HG03108 (cell line): Measurements from ENCODE around the gene LRP1.

ENCODE experiments used
- ATAC-seq: cut with Tn5 transposase; IDR thresholded peaks from one replicate; pipeline ENCODE4 v1.9.1; 2021; ENCODE audit warnings: moderate library complexity; ENCODE audit not compliant: unreplicated experiment

LRP1 gene

GRCh38 chr12:57232156-57232756, 104.0 kb downstream of the LRP1 start:
- ATAC-seq, result no peak

GRCh38 chr12:57233357-57234232, 105.3 kb downstream of the LRP1 start:
- no peak for ATAC-seq

- no peak for ATAC-seq
These were observed 105.9 kb downstream of the LRP1 start for GRCh38 chr12:57234233-57234570.

GRCh38 chr12:57234571-57235016, 106.3 kb downstream of the LRP1 start:
- ATAC-seq, result no peak

GRCh38 chr12:57235017-57235727, 106.9 kb downstream of the LRP1 start:
- ATAC-seq, result no peak

GRCh38 chr12:57235728-57236131, 107.4 kb downstream of the LRP1 start:
- no peak for ATAC-seq

GRCh38 chr12:57236201-57236924, 108.1 kb downstream of the LRP1 start:
- no peak for ATAC-seq

GRCh38 chr12:57236925-57237595, 108.8 kb downstream of the LRP1 start:
- no peak for ATAC-seq

GRCh38 chr12:57237596-57237931, 109.3 kb downstream of the LRP1 start:
- no peak for ATAC-seq

- no peak for ATAC-seq
These were observed 109.9 kb downstream of the LRP1 start for GRCh38 chr12:57237932-57238853.

- peak; percentile 43 for ATAC-seq
These were observed 110.7 kb downstream of the LRP1 start for GRCh38 chr12:57238854-57239554.

GRCh38 chr12:57239587-57240065, 111.3 kb downstream of the LRP1 start:
- no peak for ATAC-seq

- ATAC-seq, result no peak
These were observed 112.0 kb downstream of the LRP1 start for GRCh38 chr12:57240066-57240921.

GRCh38 chr12:57240926-57241401, 112.7 kb downstream of the LRP1 start:
- no peak for ATAC-seq

GRCh38 chr12:57241402-57242310, 113.4 kb downstream of the LRP1 start:
- ATAC-seq, result no peak

GRCh38 chr12:57242329-57242690, 114.0 kb downstream of the LRP1 start:
- no peak for ATAC-seq
